ENCODE measurements around the gene PIP5K1B.

- no peak for TF ChIP-seq CEBPB (IDR thresholded peaks at IDR 0.05)
- no peak for TF ChIP-seq REST (IDR thresholded peaks at IDR 0.05; ENCODE audit: low read depth)
- TF ChIP-seq MAX (IDR thresholded peaks at IDR 0.05), result no peak
Measured at GRCh38 chr9:68869022-68869421, 164.0 kb downstream of the PIP5K1B start.
